Measurements from ENCODE around the gene PKD2L2. TPM values are rescaled to one million over a fixed set of nuclear protein-coding genes. Genes with fewer than 3 reads are reported as not detected.

The PKD2L2 gene
- total and polyA plus RNA-seq, 2 donors, result 0.11 to 0.21 TPM

GRCh38 chr5:137866541-137867388, 22.5 kb upstream of the PKD2L2 start:
- DNase-seq (ENCODE audit: extremely low spot score), result no peak
- Histone ChIP-seq H3K36me3 (ENCODE audit: insufficient read depth) (no peaks in the 10 kb centered on the region), H3K4me1 (ENCODE audit: insufficient read depth) (no peaks in the 10 kb centered on the region), H3K27ac (ENCODE audit: low read depth) (no peak overlapping the region), H3K4me3 (ENCODE audit: low read depth, low read length) (no peak overlapping the region)
- 91% methylated on average over 4 of the region's 4 CpGs for whole genome bisulfite sequencing

- no peaks in the 10 kb centered on the region for H3K4me1 ChIP-seq (ENCODE audit: insufficient read depth)
- H3K4me3 ChIP-seq (ENCODE audit: low read depth, low read length), result no peak within 1 kb of the TSS
- WGBS, result 45% methylated on average over 3 of the region's 3 CpGs
- H3K27ac ChIP-seq (ENCODE audit: low read depth), result no peak within 1 kb of the TSS
- DNase-seq (ENCODE audit: extremely low spot score), result no peak
- H3K36me3 ChIP-seq (ENCODE audit: insufficient read depth), result no peaks in the 10 kb centered on the region
Measured at GRCh38 chr5:137867664-137868063, 21.6 kb upstream of the PKD2L2 start, which contains the start of gene MYOT. Gene MYOT (plus strand): TSS chr5:137867860. CDS start chr5:137870652, 2,792 bp downstream.

- WGBS, result 96% methylated on average over 7 of the region's 7 CpGs
- H3K36me3 ChIP-seq (ENCODE audit: insufficient read depth), result no peaks in the 10 kb centered on the region
- DNase-seq (ENCODE audit: extremely low spot score), result no peak
- H3K4me3 ChIP-seq (ENCODE audit: low read depth, low read length), result no peak overlapping the region
- no peak overlapping the region for H3K27ac ChIP-seq (ENCODE audit: low read depth)
- H3K4me1 ChIP-seq (ENCODE audit: insufficient read depth), result no peaks in the 10 kb centered on the region
Measured at GRCh38 chr5:137870647-137871339, 18.5 kb upstream of the PKD2L2 start.

- DNase-seq (ENCODE audit: extremely low spot score), result no peak
- no peak overlapping the region for H3K27ac ChIP-seq (ENCODE audit: low read depth)
- WGBS, result 87% methylated on average over 3 of the region's 3 CpGs
- no peak overlapping the region for H3K4me3 ChIP-seq (ENCODE audit: low read depth, low read length)
- H3K36me3 ChIP-seq (ENCODE audit: insufficient read depth), result no peaks in the 10 kb centered on the region
- H3K4me1 ChIP-seq (ENCODE audit: insufficient read depth), result no peaks in the 10 kb centered on the region
Measured at GRCh38 chr5:137871571-137871970, 17.7 kb upstream of the PKD2L2 start.

- WGBS, result 71% methylated on average over 3 of the region's 3 CpGs
- Histone ChIP-seq H3K27ac (ENCODE audit: low read depth) (no peak overlapping the region), H3K36me3 (ENCODE audit: insufficient read depth) (no peaks in the 10 kb centered on the region), H3K4me3 (ENCODE audit: low read depth, low read length) (no peak overlapping the region), H3K4me1 (ENCODE audit: insufficient read depth) (no peaks in the 10 kb centered on the region)
- DNase-seq (ENCODE audit: extremely low spot score), result no peak
Measured at GRCh38 chr5:137872466-137872865, 16.8 kb upstream of the PKD2L2 start.

- no peak overlapping the region for H3K27ac ChIP-seq (ENCODE audit: low read depth)
- DNase-seq (ENCODE audit: extremely low spot score), result no peak
- H3K4me3 ChIP-seq (ENCODE audit: low read depth, low read length), result no peak overlapping the region
- H3K36me3 ChIP-seq (ENCODE audit: insufficient read depth), result no peaks in the 10 kb centered on the region
- no peaks in the 10 kb centered on the region for H3K4me1 ChIP-seq (ENCODE audit: insufficient read depth)
Measured at GRCh38 chr5:137876101-137876500, 13.2 kb upstream of the PKD2L2 start.

- no peak overlapping the region for H3K27ac ChIP-seq (ENCODE audit: low read depth)
- no peak overlapping the region for H3K4me3 ChIP-seq (ENCODE audit: low read depth, low read length)
- no peaks in the 10 kb centered on the region for H3K36me3 ChIP-seq (ENCODE audit: insufficient read depth)
- WGBS, result 65% methylated on average over 1 of the region's 1 CpG
- DNase-seq (ENCODE audit: extremely low spot score), result no peak
- no peaks in the 10 kb centered on the region for H3K4me1 ChIP-seq (ENCODE audit: insufficient read depth)
Measured at GRCh38 chr5:137880313-137880712, 8.9 kb upstream of the PKD2L2 start.

- Histone ChIP-seq H3K4me1 (ENCODE audit: insufficient read depth) (no peaks in the 10 kb centered on the region), H3K4me3 (ENCODE audit: low read depth, low read length) (no peak overlapping the region), H3K27ac (ENCODE audit: low read depth) (no peak overlapping the region), H3K36me3 (ENCODE audit: insufficient read depth) (no peaks in the 10 kb centered on the region)
- no peak for DNase-seq (ENCODE audit: extremely low spot score)
- WGBS, result 80% methylated on average over 2 of the region's 2 CpGs
Measured at GRCh38 chr5:137887831-137888230, 1.4 kb upstream of the PKD2L2 start.

- H3K36me3 ChIP-seq (ENCODE audit: insufficient read depth), result no peaks in the 10 kb centered on the region
- peak overlapping the region; percentile 84 for H3K27ac ChIP-seq (ENCODE audit: low read depth)
- peak overlapping the region; percentile 34 for H3K4me3 ChIP-seq (ENCODE audit: low read depth, low read length)
- no peaks in the 10 kb centered on the region for H3K4me1 ChIP-seq (ENCODE audit: insufficient read depth)
- WGBS, result 35% methylated on average over 7 of the region's 7 CpGs
- no peak for DNase-seq (ENCODE audit: extremely low spot score)
Measured at GRCh38 chr5:137888466-137888862, 793 bp upstream of the PKD2L2 start.

GRCh38 chr5:137890845-137891244, 1.6 kb downstream of the PKD2L2 start:
- WGBS, result 92% methylated on average over 1 of the region's 1 CpG
- H3K4me1 ChIP-seq (ENCODE audit: insufficient read depth), result no peaks in the 10 kb centered on the region
- H3K27ac ChIP-seq (ENCODE audit: low read depth), result no peak overlapping the region
- DNase-seq (ENCODE audit: extremely low spot score), result no peak
- no peak overlapping the region for H3K4me3 ChIP-seq (ENCODE audit: low read depth, low read length)
- H3K36me3 ChIP-seq (ENCODE audit: insufficient read depth), result no peaks in the 10 kb centered on the region

- WGBS, result 94% methylated on average over 3 of the region's 3 CpGs
- H3K27ac ChIP-seq (ENCODE audit: low read depth), result no peak overlapping the region
- no peaks in the 10 kb centered on the region for H3K36me3 ChIP-seq (ENCODE audit: insufficient read depth)
- DNase-seq (ENCODE audit: extremely low spot score), result no peak
- no peaks in the 10 kb centered on the region for H3K4me1 ChIP-seq (ENCODE audit: insufficient read depth)
- H3K4me3 ChIP-seq (ENCODE audit: low read depth, low read length), result no peak overlapping the region
Measured at GRCh38 chr5:137891849-137892248, 2.6 kb downstream of the PKD2L2 start.

GRCh38 chr5:137894586-137894985, 5.3 kb downstream of the PKD2L2 start:
- Histone ChIP-seq H3K36me3 (ENCODE audit: insufficient read depth) (no peaks in the 10 kb centered on the region), H3K4me3 (ENCODE audit: low read depth, low read length) (no peak overlapping the region), H3K4me1 (ENCODE audit: insufficient read depth) (no peaks in the 10 kb centered on the region), H3K27ac (ENCODE audit: low read depth) (no peak overlapping the region)
- DNase-seq (ENCODE audit: extremely low spot score), result no peak

- Histone ChIP-seq H3K4me3 (ENCODE audit: low read depth, low read length) (no peak overlapping the region), H3K36me3 (ENCODE audit: insufficient read depth) (no peaks in the 10 kb centered on the region), H3K4me1 (ENCODE audit: insufficient read depth) (no peaks in the 10 kb centered on the region), H3K27ac (ENCODE audit: low read depth) (no peak overlapping the region)
- 89% methylated on average over 3 of the region's 3 CpGs for whole genome bisulfite sequencing
- DNase-seq (ENCODE audit: extremely low spot score), result no peak
Measured at GRCh38 chr5:137896560-137896959, 7.3 kb downstream of the PKD2L2 start.

- Histone ChIP-seq H3K36me3 (ENCODE audit: insufficient read depth) (no peaks in the 10 kb centered on the region), H3K4me3 (ENCODE audit: low read depth, low read length) (no peak overlapping the region), H3K4me1 (ENCODE audit: insufficient read depth) (no peaks in the 10 kb centered on the region), H3K27ac (ENCODE audit: low read depth) (no peak overlapping the region)
- WGBS, result 96% methylated on average over 3 of the region's 3 CpGs
- DNase-seq (ENCODE audit: extremely low spot score), result no peak
Measured at GRCh38 chr5:137899493-137899892, 10.2 kb downstream of the PKD2L2 start.
